GM23338 (cell line): ENCODE measurements around the gene DGLUCY. TPM values are rescaled to one million over a fixed set of nuclear protein-coding genes. Genes with fewer than 3 reads are reported as not detected.

Experiments
- ATAC-seq: fragments of 200-7000 bp; cut with Tn5 transposase; 3 replicates; pipeline ENCODE4 v1.9.1; 2020
- DNase-seq: peaks from one replicate; pipeline ENCODE4 v3.0.0-alpha.2; 2015; ENCODE audit warnings: low spot score
- H2AFZ ChIP-seq: fragments of 200-600 bp; sonication (generic); 2 replicates; pipeline ENCODE4 v1.8.0; 2016; ENCODE audit warnings: antibody characterized with exemption, mild to moderate bottlenecking, moderate library complexity
- H3F3A ChIP-seq: fragments of 200-600 bp; sonication (generic); replicated peaks from 2 replicates; pipeline ENCODE4 v1.8.0; 2017; ENCODE audit warnings: antibody characterized with exemption, mixed run types, low read depth
- H3K27ac ChIP-seq: fragments of 200-600 bp; sonication (generic); 2 replicates; pipeline ENCODE4 v1.6.1; 2016; ENCODE audit warnings: low read depth
- H3K27me3 ChIP-seq: fragments of 200-600 bp; sonication (generic); 2 replicates; pipeline ENCODE4 v1.8.0; 2016; ENCODE audit warnings: mild to moderate bottlenecking, mixed run types, moderate library complexity; ENCODE audit not compliant: insufficient read depth
- H3K36me3 ChIP-seq: fragments of 200-600 bp; sonication (generic); 2 replicates; pipeline ENCODE4 v1.8.0; 2016; ENCODE audit warnings: mild to moderate bottlenecking; ENCODE audit not compliant: insufficient read depth
- H3K4me1 ChIP-seq: fragments of 200-600 bp; sonication (generic); 2 replicates; pipeline ENCODE4 v1.8.0; 2016; ENCODE audit warnings: mild to moderate bottlenecking, moderate library complexity; ENCODE audit not compliant: insufficient read depth
- H3K4me2 ChIP-seq: fragments of 200-600 bp; sonication (generic); 2 replicates; pipeline ENCODE4 v1.7.1; 2017; ENCODE audit warnings: mixed run types
- H3K4me3 ChIP-seq: fragments of 200-600 bp; sonication (generic); 2 replicates; pipeline ENCODE4 v1.6.1; 2016; ENCODE audit warnings: mixed run types
- H3K79me2 ChIP-seq: fragments of 200-600 bp; sonication (generic); replicated peaks from 2 replicates; pipeline ENCODE4 v1.8.0; 2017; ENCODE audit warnings: mild to moderate bottlenecking; ENCODE audit not compliant: insufficient read depth
- H3K9me2 ChIP-seq: fragments of 200-600 bp; sonication (generic); 2 replicates; pipeline ENCODE4 v1.8.0; 2017; ENCODE audit not compliant: insufficient read depth
- H4K20me1 ChIP-seq: fragments of 200-600 bp; sonication (generic); replicated peaks from 2 replicates; pipeline ENCODE4 v1.8.0; 2017; ENCODE audit warnings: mild to moderate bottlenecking; ENCODE audit not compliant: insufficient read depth
- H3K27ac Mint-ChIP-seq: 2 replicates; pipeline ENCODE4 v1.8.0; 2020; ENCODE audit warnings: inconsistent platforms, mild to moderate bottlenecking, moderate library complexity, mixed read lengths
- H3K27me3 Mint-ChIP-seq: 3 replicates; pipeline ENCODE4 v1.8.0; 2022; ENCODE audit warnings: low read depth, mild to moderate bottlenecking, moderate library complexity, mixed read lengths, inconsistent platforms; ENCODE audit not compliant: insufficient read depth, poor library complexity
- H3K36me3 Mint-ChIP-seq: 3 replicates; pipeline ENCODE4 v1.8.0; 2021; ENCODE audit warnings: low read depth, mild to moderate bottlenecking, inconsistent platforms, moderate library complexity, mixed read lengths
- H3K4me1 Mint-ChIP-seq: 3 replicates; pipeline ENCODE4 v1.8.0; 2020; ENCODE audit warnings: mild to moderate bottlenecking, inconsistent platforms, mixed read lengths
- H3K4me3 Mint-ChIP-seq: 3 replicates; pipeline ENCODE4 v1.8.0; 2021; ENCODE audit warnings: moderate library complexity, mild to moderate bottlenecking, inconsistent platforms, mixed read lengths
- H3K9me3 Mint-ChIP-seq: 3 replicates; pipeline ENCODE4 v1.8.0; 2020; ENCODE audit warnings: moderate library complexity, mild to moderate bottlenecking, inconsistent platforms, mixed read lengths
- CREB1 ChIP-seq: fragments of 250-450 bp; sonication (Bioruptor Pico); IDR thresholded peaks from 2 replicates; pipeline ENCODE4 v1.5.0; 2020; ENCODE audit warnings: low read depth, mild to moderate bottlenecking, moderate library complexity
- ETS1 ChIP-seq: IDR thresholded peaks from 2 replicates; pipeline ENCODE4 v1.6.1; 2016; ENCODE audit warnings: antibody characterized with exemption
- EZH2 ChIP-seq: fragments of 200-600 bp; sonication (generic); IDR thresholded peaks from one replicate; pipeline ENCODE4 v1.8.0; 2017; ENCODE audit warnings: antibody characterized with exemption, mild to moderate bottlenecking, low read depth; ENCODE audit not compliant: unreplicated experiment
- EZH2phosphoT487 ChIP-seq: fragments of 200-600 bp; sonication (generic); IDR thresholded peaks from one replicate; pipeline ENCODE4 v1.8.1; 2018; ENCODE audit warnings: antibody characterized with exemption; ENCODE audit not compliant: unreplicated experiment
- JUNB ChIP-seq: IDR thresholded peaks from one replicate; pipeline ENCODE4 v1.6.1; 2016; ENCODE audit warnings: antibody characterized with exemption; ENCODE audit not compliant: unreplicated experiment
- NANOG ChIP-seq: IDR thresholded peaks from 2 replicates; pipeline ENCODE4 v1.6.1; 2016; ENCODE audit warnings: antibody characterized with exemption, borderline replicate concordance
- POLR2AphosphoS5 ChIP-seq: IDR thresholded peaks from 2 replicates; pipeline ENCODE4 v1.6.1; 2016; ENCODE audit warnings: antibody characterized with exemption, low read depth
- REST ChIP-seq: IDR thresholded peaks from one replicate; pipeline ENCODE4 v1.6.1; 2018; ENCODE audit warnings: antibody characterized with exemption; ENCODE audit not compliant: unreplicated experiment
- STAT1 ChIP-seq: IDR thresholded peaks from one replicate; pipeline ENCODE4 v1.6.1; 2016; ENCODE audit warnings: antibody characterized with exemption; ENCODE audit not compliant: unreplicated experiment
- ZNF114 ChIP-seq: fragments of 250-450 bp; sonication (Bioruptor Pico); IDR thresholded peaks from 2 replicates; pipeline ENCODE4 v1.5.0; 2020; ENCODE audit warnings: mild to moderate bottlenecking, moderate library complexity
- ZNF331 ChIP-seq: fragments of 250-450 bp; sonication (Bioruptor Pico); IDR thresholded peaks from 2 replicates; pipeline ENCODE4 v1.5.0; 2020; ENCODE audit warnings: low read depth, mild to moderate bottlenecking, moderate library complexity
- ZNF462 ChIP-seq: fragments of 250-450 bp; sonication (Bioruptor Pico); IDR thresholded peaks from 2 replicates; pipeline ENCODE4 v1.5.0; 2020; ENCODE audit warnings: mild to moderate bottlenecking, moderate library complexity
- polyA plus RNA-seq: library from polyadenylated mRNA; unstranded; fragments of >200 nt; fragmentation: Nextera tagmentation; extraction: Ambion mirVana; gene quantifications from 2 replicates; pipeline ENCODE4 v1.2.1, GENCODE V29; 2016
- total RNA-seq: library from RNA; depleted of rRNA; stranded (reverse); fragments of >200 nt; shearing (Covaris generic); gene quantifications from 2 replicates; pipeline ENCODE4 v1.2.3, GENCODE V29; 2014

DGLUCY gene
- total and polyA plus RNA-seq, 2 experiments from 2014 or later = 14.6 to 31.6 TPM

GRCh38 chr14:91088585-91089235 is 25.2 kb upstream of the DGLUCY start (continued):
- no peak for TF ChIP-seq REST

GRCh38 chr14:91089958-91090535 is 23.8 kb upstream of the DGLUCY start:
- no peak for ATAC-seq
- Histone ChIP-seq H2AFZ (no peak overlapping the region), H3K4me2 (no peak overlapping the region), H3K27ac (no peak overlapping the region), H3F3A (no peaks in the 10 kb centered on the region), H3K27me3 (no peaks in the 10 kb centered on the region), H3K36me3 (no peaks in the 10 kb centered on the region), H3K4me1 (no peaks in the 10 kb centered on the region), H4K20me1 (no peaks in the 10 kb centered on the region), H3K4me3 (no peak overlapping the region), H3K79me2 (no peaks in the 10 kb centered on the region), H3K9me2 (no peaks in the 10 kb centered on the region)
- H3K4me3 Mint-ChIP-seq = no peak overlapping the region
- H3K36me3 Mint-ChIP-seq = no peaks in the 10 kb centered on the region; the same call in 2 of the 3 replicates
- peaks cover 3% of the 10 kb centered on the region; the same call in 2 of the 3 replicates for H3K9me3 Mint-ChIP-seq
- no peaks in the 10 kb centered on the region for H3K4me1 Mint-ChIP-seq
- H3K27ac Mint-ChIP-seq = no peak overlapping the region
- H3K27me3 Mint-ChIP-seq = peaks cover 2% of the 10 kb centered on the region
- DNase-seq = no peak
- TF ChIP-seq NANOG (no peak), JUNB (no peak), ETS1 (no peak), EZH2phosphoT487 (no peak), EZH2 (no peak), ZNF331 (CRISPR knock-in tag) (no peak), CREB1 (CRISPR knock-in tag) (no peak), ZNF114 (CRISPR knock-in tag) (no peak), ZNF462 (CRISPR knock-in tag) (no peak), STAT1 (no peak), POLR2AphosphoS5 (no peak)
